Neural progenitor cell (in vitro differentiated cells): ENCODE measurements around the gene RBBP8NL.

ENCODE experiments used
- CTCF ChIP-seq: fragments of 200-600 bp; sonication (generic); IDR thresholded peaks from 2 replicates; pipeline ENCODE4 v1.5.1; 2017; ENCODE audit warnings: antibody characterized with exemption, mild to moderate bottlenecking
- EZH2 ChIP-seq: fragments of 200-600 bp; sonication (generic); IDR thresholded peaks from 2 replicates; pipeline ENCODE4 v1.6.1; 2017; ENCODE audit warnings: antibody characterized with exemption, mild to moderate bottlenecking, moderate library complexity
- EZH2phosphoT487 ChIP-seq: fragments of 200-600 bp; sonication (generic); IDR thresholded peaks from 2 replicates; pipeline ENCODE4 v1.6.1; 2017; ENCODE audit warnings: antibody characterized with exemption

- TF ChIP-seq CTCF (no peak), EZH2 (no peak), EZH2phosphoT487 (no peak)
Observed at GRCh38 chr20:62392077-62392418, 35.3 kb downstream of the RBBP8NL start.
